GM12878 (cell line): ENCODE results near the gene CBFA2T3. TPM values are rescaled to one million over a fixed set of nuclear protein-coding genes. Genes with fewer than 3 reads are reported as not detected.

Experiments
- ATAC-seq: fragments of 200-7000 bp; cut with Tn5 transposase; 3 replicates; pipeline ENCODE4 v1.9.1; 2020; ENCODE audit warnings: mild to moderate bottlenecking, moderate library complexity
- BruUV-seq: library from RNA; stranded (reverse); fragments of 400-500 nt; replicated peaks from 2 replicates; lab custom pipeline; 2021; lab: Mats Ljungman, UMichigan
- CTCF ChIA-PET: fragments of 300-600 bp; sonication (Branson Sonifier 250); formaldehyde crosslinking; extraction: SDS; loops from one replicate; lab custom pipeline; 2021; ENCODE audit warnings: inconsistent platforms; lab: Yijun Ruan, JAX
- POLR2A ChIA-PET: fragments of 350-600 bp; formaldehyde crosslinking; extraction: SDS; loops from one replicate; lab custom pipeline; 2021; ENCODE audit warnings: inconsistent platforms; lab: Charles Lee
- RAD21 ChIA-PET: fragments of 300-600 bp; sonication (Branson Sonifier 250); formaldehyde crosslinking; loops from one replicate; lab custom pipeline; 2023; ENCODE audit warnings: antibody characterized with exemption; ENCODE audit not compliant: unreplicated experiment; lab: Charles Lee
- SMC1A ChIA-PET: fragments of 300-600 bp; sonication (Branson Sonifier 250); formaldehyde crosslinking; loops from one replicate; lab custom pipeline; 2023; ENCODE audit not compliant: unreplicated experiment, uncharacterized antibody; lab: Charles Lee
- DNase-seq: peaks from one replicate; pipeline ENCODE4 v3.0.0-alpha.2; 2011; ENCODE audit warnings: low read depth, low spot score
- FAIRE-seq: peaks from 3 replicates; lab custom pipeline; 2011; peaks lifted over from hg19 to GRCh38; lab: Jason Lieb, UNC
- H2AFZ ChIP-seq: 2 replicates; pipeline ENCODE4 v1.6.0; 2011; ENCODE audit warnings: low read depth, low read length, control low read depth; ENCODE audit not compliant: control insufficient read depth
- H3K27ac ChIP-seq: 2 replicates; pipeline ENCODE4 v1.5.1; 2011; ENCODE audit warnings: control low read depth; ENCODE audit not compliant: control insufficient read depth, insufficient read depth
- H3K27me3 ChIP-seq, 2 experiments: replicated peaks in 1 of 2; 2 replicates each; pipeline versions ENCODE4 v1.6.0 to v1.6.1; 2011; ENCODE audit warnings: low read length in 1 of 2; ENCODE audit not compliant: control insufficient read depth in 2 of 2, insufficient read depth in 2 of 2
- H3K36me3 ChIP-seq, 2 experiments: 2 replicates each; pipeline ENCODE4 v1.5.1; 2011; ENCODE audit warnings: low read length in 1 of 2; ENCODE audit not compliant: control insufficient read depth in 2 of 2, insufficient read depth in 2 of 2
- H3K4me1 ChIP-seq: 2 replicates; pipeline ENCODE4 v1.6.1; 2011; ENCODE audit warnings: mild to moderate bottlenecking, low read length, moderate library complexity, mixed read lengths; ENCODE audit not compliant: control insufficient read depth, insufficient read depth
- H3K4me2 ChIP-seq: 2 replicates; pipeline ENCODE4 v1.6.0; 2011; ENCODE audit warnings: control low read depth; ENCODE audit not compliant: control insufficient read depth, insufficient read depth
- H3K4me3 ChIP-seq: fragments of 200-600 bp; sonication (generic); 2 replicates; pipeline ENCODE4 v1.5.1; 2016
- H3K79me2 ChIP-seq: 2 replicates; pipeline ENCODE4 v1.6.0; 2011; ENCODE audit warnings: low read length; ENCODE audit not compliant: control insufficient read depth, insufficient read depth
- H3K9ac ChIP-seq: 2 replicates; pipeline ENCODE4 v1.8.0; 2011; ENCODE audit warnings: low read length, control low read depth, mixed read lengths; ENCODE audit not compliant: control insufficient read depth, insufficient read depth
- H3K9me3 ChIP-seq: replicated peaks from 3 replicates; pipeline ENCODE4 v1.5.1; 2011; ENCODE audit warnings: mild to moderate bottlenecking, low read length; ENCODE audit not compliant: control insufficient read depth, insufficient read depth
- H4K20me1 ChIP-seq: 2 replicates; pipeline ENCODE4 v1.6.0; 2011; ENCODE audit not compliant: control insufficient read depth, insufficient read depth
- CHD4 ChIP-seq: fragments of 200-600 bp; sonication (generic); IDR thresholded peaks from 2 replicates; pipeline ENCODE4 v1.6.1; 2016; ENCODE audit warnings: mild to moderate bottlenecking
- DPF2 ChIP-seq: fragments of 450-650 bp; IDR thresholded peaks from 2 replicates; pipeline ENCODE4 v1.6.1; 2017; ENCODE audit warnings: mild to moderate bottlenecking
- EGR1 ChIP-seq, 2 experiments: IDR thresholded peaks; 1 replicate in 1 of 2; 2 replicates in 1 of 2; pipeline ENCODE4 v1.6.1; 2011 to 2012; ENCODE audit warnings: low read depth in 2 of 2, low read length in 2 of 2, borderline replicate concordance in 1 of 2, mild to moderate bottlenecking in 1 of 2, moderate library complexity in 1 of 2
- IKZF1 ChIP-seq: fragments of 450-650 bp; conservative IDR thresholded peaks from 2 replicates; pipeline ENCODE4 v1.6.1; 2017; ENCODE audit warnings: antibody characterized with exemption, mild to moderate bottlenecking
- MEF2B ChIP-seq: fragments of 450-650 bp; IDR thresholded peaks from 2 replicates; pipeline ENCODE4 v1.6.1; 2018; ENCODE audit warnings: mild to moderate bottlenecking, moderate library complexity; ENCODE audit not compliant: partially characterized antibody, poor library complexity, severe bottlenecking
- TCF12 ChIP-seq: IDR thresholded peaks from 2 replicates; pipeline ENCODE4 v1.6.1; 2011; ENCODE audit warnings: low read depth, mild to moderate bottlenecking, low read length
- WGBS: methylation state at CpG from one replicate; pipeline ENCODE4 v1.1.6; 2016; ENCODE audit warnings: low lambda C conversion rate; ENCODE audit not compliant: insufficient replicate concordance, insufficient coverage; ENCODE audit errors: missing lambda C conversion rate; 5-methylcytosine and 5-hydroxymethylcytosine counted together
- in situ Hi-C: fragments of 300-500 bp; cut with MboI; formaldehyde crosslinking; loops from 9 replicates; pipeline ENCODE4 v1.14.3; 2018; ENCODE audit warnings: mixed read lengths
- intact Hi-C: fragments of 100-400 bp; cut with micrococcal nuclease; formaldehyde crosslinking; loops from one replicate; pipeline ENCODE4 v1.14.2; 2022; ENCODE audit not compliant: unreplicated experiment
- polyA plus RNA-seq, 11 experiments: library from polyadenylated mRNA; depleted of rRNA in 4 of 11; unstranded in 6 of 11; stranded (reverse) in 5 of 11; fragments of >200 nt; fragmentation: Nextera tagmentation in 4 of 11; fragmentation: Illumina TruSeq in 1 of 11; extraction: Ambion mirVana in 4 of 11; extraction: Trizol in 1 of 11; gene quantifications; 1 replicate in 1 of 11; 2 replicates in 10 of 11; pipeline versions ENCODE4 v1.2.1 to v1.2.3, GENCODE V29; 2011 to 2016; ENCODE audit warnings: inconsistent platforms in 2 of 11, missing spikeins in 2 of 11, low read depth in 1 of 11
- total RNA-seq, 4 experiments: library from RNA; depleted of rRNA in 3 of 4; stranded (reverse); fragments of >200 nt in 3 of 4; fragmentation: Illumina TruSeq in 1 of 4; extraction: Trizol in 1 of 4; gene quantifications; 2 replicates each; pipeline versions ENCODE4 v1.2.1 to v1.2.3, GENCODE V29; 2013 to 2021

CBFA2T3 gene
- total and polyA plus RNA-seq, 10 of the 15 experiments (the other 5 are each of a cell fraction or from before 2014, with no cell fraction given) = 0.69 to 42.6 (median 4.5) TPM

DNA sequence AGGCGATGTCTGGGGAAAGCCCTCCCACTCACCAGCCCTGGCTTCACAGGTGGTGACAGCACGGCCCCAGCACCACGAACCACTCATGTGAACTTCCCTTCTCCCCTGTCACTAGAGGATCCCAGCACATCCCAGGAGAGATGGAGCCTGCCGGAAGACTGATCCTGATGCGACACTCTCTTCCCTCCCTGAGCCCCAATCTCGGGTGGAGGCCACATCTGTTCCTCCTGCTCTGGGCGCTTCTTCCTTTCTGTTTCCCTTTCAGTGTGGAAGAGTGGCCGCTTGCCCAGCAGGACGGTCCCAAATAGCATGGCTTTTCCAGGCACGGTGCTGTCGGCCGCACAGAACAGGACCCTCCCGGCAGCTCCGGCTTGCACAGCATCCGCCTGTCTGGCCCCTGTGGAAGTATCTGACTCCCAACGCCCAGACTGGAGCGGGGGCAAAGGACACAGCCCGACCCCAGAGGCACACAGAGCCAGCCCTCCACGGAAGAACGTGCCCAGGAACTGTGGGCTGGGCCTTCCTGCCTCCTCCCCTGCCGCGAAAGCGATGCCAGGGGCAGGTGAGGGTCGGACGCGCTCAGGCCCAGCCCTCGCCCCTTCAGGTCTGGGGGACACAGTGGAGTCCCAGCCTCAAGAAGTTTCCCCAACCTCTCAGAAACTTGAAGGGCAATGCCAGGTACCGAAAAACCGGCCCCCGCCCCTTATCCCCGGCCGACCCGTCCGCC is 37.6 kb downstream of the CBFA2T3 start:
- H3K36me3 ChIP-seq = peaks cover 0 to 2% of the 10 kb centered on the region in 2 experiments; a peak in 3 of 4 replicates
- H3K27me3 ChIP-seq = peaks cover 0 to 1% of the 10 kb centered on the region in 2 experiments; a peak in 1 of 4 replicates
- POLR2A ChIA-PET = interaction anchor here (0.8 to 1.5 kb wide), 2 partner anchors 33 to 39 kb away, joined by 3 to 4 read pairs; no protein-coding TSS in a partner anchor
- intact Hi-C loops = loop anchor here (5.0 kb wide), 1 partner anchor 33 kb away; no protein-coding TSS in a partner anchor
- peak overlapping the region; percentile 7; the same call in 1 of the 2 replicates for H2AFZ ChIP-seq
- DNase-seq = no peak
- peak overlapping the region; percentile 90 for H3K4me2 ChIP-seq
- CTCF ChIA-PET = no interaction called here
- SMC1A ChIA-PET = no interaction called here
- 40% methylated on average over 33 of the region's 34 CpGs for WGBS
- peaks cover 43% of the 10 kb centered on the region for H3K4me1 ChIP-seq
- TF ChIP-seq EGR1 (IDR thresholded peaks at IDR 0.05; ENCODE audit: borderline replicate concordance in 1 of 2, low read depth in 2 of 2, low read length in 2 of 2) (peak in 1 of 2 experiments; percentile 19; a peak in 1 of 3 replicates), CHD4 (no peak), MEF2B (peak; percentile 42), TCF12 (0 out of 2 replicates have a peak, but pooled peaks have one; percentile 33), IKZF1 (peak; percentile 43; the same call in 1 of the 2 replicates), DPF2 (0 out of 2 replicates have a peak, but pooled peaks have one; percentile 20)
- ATAC-seq = peak; percentile 9
- FAIRE-seq = no peak
- H3K27ac ChIP-seq = no peak overlapping the region
- peak overlapping the region; percentile 44 for H3K9ac ChIP-seq
- RAD21 ChIA-PET = no interaction called here
- H3K4me3 ChIP-seq = peak overlapping the region; percentile 56
- in situ Hi-C loops = loop anchor here (5.0 kb wide), 1 partner anchor 228 kb away; no protein-coding TSS in a partner anchor
- H3K9me3 ChIP-seq = no peaks in the 10 kb centered on the region
- no TSS peak for BruUV-seq
- H3K79me2 ChIP-seq = peaks cover 21% of the 10 kb centered on the region
- H4K20me1 ChIP-seq = no peaks in the 10 kb centered on the region
